SK-N-SH treated with all-trans-retinoic acid at 6 μM for 48 hours (cell line): ENCODE data around the gene PAEP.

Experiments used
- ATAC-seq: fragments of 200-7000 bp; cut with Tn5 transposase; 3 replicates; pipeline ENCODE4 v1.9.1; 2020; ENCODE audit warnings: mild to moderate bottlenecking, moderate library complexity
- ARNTL ChIP-seq: fragments of 450-650 bp; formaldehyde crosslinking; IDR thresholded peaks from 2 replicates; pipeline ENCODE4 v1.5.0; 2020; ENCODE audit warnings: low read depth, mild to moderate bottlenecking, moderate library complexity, borderline replicate concordance
- BACH2 ChIP-seq: fragments of 250-450 bp; sonication (Bioruptor Pico); IDR thresholded peaks from 2 replicates; pipeline ENCODE4 v1.9.0; 2021; ENCODE audit warnings: mild to moderate bottlenecking, borderline replicate concordance
- CSDC2 ChIP-seq: fragments of 250-450 bp; sonication (Bioruptor Pico); IDR thresholded peaks from 2 replicates; pipeline ENCODE4 v1.5.0; 2020; ENCODE audit warnings: mild to moderate bottlenecking, moderate library complexity
- ESRRG ChIP-seq: fragments of 250-450 bp; sonication (Bioruptor Pico); IDR thresholded peaks from 2 replicates; pipeline ENCODE4 v1.6.1; 2021; ENCODE audit warnings: mild to moderate bottlenecking
- GLIS3 ChIP-seq: fragments of 250-450 bp; sonication (Bioruptor Pico); IDR thresholded peaks from 2 replicates; pipeline ENCODE4 v1.5.0; 2020; ENCODE audit warnings: mild to moderate bottlenecking, moderate library complexity
- ISL1 ChIP-seq: fragments of 250-450 bp; sonication (Bioruptor Pico); IDR thresholded peaks from 2 replicates; pipeline ENCODE4 v2.1.2; 2022; ENCODE audit warnings: mild to moderate bottlenecking, moderate library complexity
- OSR1 ChIP-seq: fragments of 250-450 bp; sonication (Bioruptor Pico); IDR thresholded peaks from 2 replicates; pipeline ENCODE4 v1.8.0; 2022; ENCODE audit warnings: moderate library complexity, mild to moderate bottlenecking, inconsistent platforms
- PPARA ChIP-seq: fragments of 250-450 bp; sonication (Bioruptor Pico); IDR thresholded peaks from 2 replicates; pipeline ENCODE4 v1.5.0; 2020; ENCODE audit warnings: mild to moderate bottlenecking, borderline replicate concordance
- RARB ChIP-seq: fragments of 250-450 bp; sonication (Bioruptor Pico); IDR thresholded peaks from 2 replicates; pipeline ENCODE4 v1.8.0; 2021; ENCODE audit warnings: mild to moderate bottlenecking, moderate library complexity
- SNAI2 ChIP-seq: fragments of 250-450 bp; sonication (Bioruptor Pico); IDR thresholded peaks from 2 replicates; pipeline ENCODE4 v1.5.0; 2020; ENCODE audit warnings: mild to moderate bottlenecking, moderate library complexity
- TOX ChIP-seq: fragments of 250-450 bp; sonication (Bioruptor Pico); IDR thresholded peaks from 2 replicates; pipeline ENCODE4 v1.8.0; 2021; ENCODE audit warnings: mild to moderate bottlenecking, moderate library complexity, borderline replicate concordance
- ZC3H10 ChIP-seq: fragments of 250-450 bp; sonication (Bioruptor Pico); IDR thresholded peaks from 2 replicates; pipeline ENCODE4 v1.5.1; 2021; ENCODE audit warnings: mild to moderate bottlenecking, moderate library complexity
- ZFP3 ChIP-seq: fragments of 250-450 bp; sonication (Bioruptor Pico); IDR thresholded peaks from 2 replicates; pipeline ENCODE4 v1.5.0; 2020; ENCODE audit warnings: mild to moderate bottlenecking, moderate library complexity
- ZFP30 ChIP-seq: fragments of 450-650 bp; formaldehyde crosslinking; IDR thresholded peaks from 2 replicates; pipeline ENCODE4 v1.5.0; 2022; ENCODE audit warnings: mild to moderate bottlenecking, moderate library complexity
- ZNF565 ChIP-seq: fragments of 450-650 bp; formaldehyde crosslinking; conservative IDR thresholded peaks from 2 replicates; pipeline ENCODE4 v1.5.0; 2020; ENCODE audit warnings: low read depth, mild to moderate bottlenecking, moderate library complexity
- ZNF70 ChIP-seq: fragments of 450-650 bp; formaldehyde crosslinking; IDR thresholded peaks from 2 replicates; pipeline ENCODE4 v1.5.0; 2020; ENCODE audit warnings: mild to moderate bottlenecking, moderate library complexity
- ZNF8 ChIP-seq: fragments of 450-650 bp; formaldehyde crosslinking; IDR thresholded peaks from 2 replicates; pipeline ENCODE4 v1.5.0; 2020; ENCODE audit warnings: mild to moderate bottlenecking, moderate library complexity
- TF ChIP-seq, protein P1 (sequence below): fragments of 250-450 bp; sonication (Bioruptor Pico); IDR thresholded peaks from 2 replicates; pipeline ENCODE4 v1.8.0; 2020; ENCODE audit warnings: mild to moderate bottlenecking, moderate library complexity, borderline replicate concordance
- TF ChIP-seq, protein P2 (sequence below): fragments of 250-450 bp; sonication (Bioruptor Pico); IDR thresholded peaks from 2 replicates; pipeline ENCODE4 v1.8.0; 2021; ENCODE audit warnings: low read depth, mild to moderate bottlenecking, moderate library complexity, borderline replicate concordance
- TF ChIP-seq, protein P3 (sequence below): fragments of 250-450 bp; sonication (Bioruptor Pico); IDR thresholded peaks from 2 replicates; pipeline ENCODE4 v1.5.0; 2020; ENCODE audit warnings: mild to moderate bottlenecking, moderate library complexity
- TF ChIP-seq, protein P4 (sequence below): fragments of 250-450 bp; sonication (Bioruptor Pico); IDR thresholded peaks from 2 replicates; pipeline ENCODE4 v1.5.1; 2020; ENCODE audit warnings: low read depth, mild to moderate bottlenecking, moderate library complexity
- TF ChIP-seq, protein P5 (sequence below): fragments of 250-450 bp; sonication (Bioruptor Pico); IDR thresholded peaks from 2 replicates; pipeline ENCODE4 v1.5.1; 2021; ENCODE audit warnings: mild to moderate bottlenecking, moderate library complexity

Gene PAEP

GRCh38 chr9:135531096-135531495 lies 30.5 kb upstream of the PAEP start:
- TF ChIP-seq GLIS3 (no peak), ZFP3 (CRISPR knock-in tag) (no peak), RARB (CRISPR knock-in tag) (no peak), TOX (CRISPR knock-in tag) (no peak), ZNF70 (CRISPR knock-in tag) (no peak), ZC3H10 (CRISPR knock-in tag) (no peak), PPARA (CRISPR knock-in tag) (no peak), SNAI2 (CRISPR knock-in tag) (no peak), ZNF8 (CRISPR knock-in tag) (no peak), ESRRG (CRISPR knock-in tag) (no peak), ARNTL (no peak), CSDC2 (CRISPR knock-in tag) (no peak), BACH2 (CRISPR knock-in tag) (no peak), ZNF565 (no peak), OSR1 (CRISPR knock-in tag) (no peak), ISL1 (no peak), ZFP30 (CRISPR knock-in tag) (no peak)
- TF ChIP-seq, protein P1, sequence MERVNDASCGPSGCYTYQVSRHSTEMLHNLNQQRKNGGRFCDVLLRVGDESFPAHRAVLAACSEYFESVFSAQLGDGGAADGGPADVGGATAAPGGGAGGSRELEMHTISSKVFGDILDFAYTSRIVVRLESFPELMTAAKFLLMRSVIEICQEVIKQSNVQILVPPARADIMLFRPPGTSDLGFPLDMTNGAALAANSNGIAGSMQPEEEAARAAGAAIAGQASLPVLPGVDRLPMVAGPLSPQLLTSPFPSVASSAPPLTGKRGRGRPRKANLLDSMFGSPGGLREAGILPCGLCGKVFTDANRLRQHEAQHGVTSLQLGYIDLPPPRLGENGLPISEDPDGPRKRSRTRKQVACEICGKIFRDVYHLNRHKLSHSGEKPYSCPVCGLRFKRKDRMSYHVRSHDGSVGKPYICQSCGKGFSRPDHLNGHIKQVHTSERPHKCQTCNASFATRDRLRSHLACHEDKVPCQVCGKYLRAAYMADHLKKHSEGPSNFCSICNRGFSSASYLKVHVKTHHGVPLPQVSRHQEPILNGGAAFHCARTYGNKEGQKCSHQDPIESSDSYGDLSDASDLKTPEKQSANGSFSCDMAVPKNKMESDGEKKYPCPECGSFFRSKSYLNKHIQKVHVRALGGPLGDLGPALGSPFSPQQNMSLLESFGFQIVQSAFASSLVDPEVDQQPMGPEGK (CRISPR knock-in tag), result no peak
- TF ChIP-seq, protein P2, sequence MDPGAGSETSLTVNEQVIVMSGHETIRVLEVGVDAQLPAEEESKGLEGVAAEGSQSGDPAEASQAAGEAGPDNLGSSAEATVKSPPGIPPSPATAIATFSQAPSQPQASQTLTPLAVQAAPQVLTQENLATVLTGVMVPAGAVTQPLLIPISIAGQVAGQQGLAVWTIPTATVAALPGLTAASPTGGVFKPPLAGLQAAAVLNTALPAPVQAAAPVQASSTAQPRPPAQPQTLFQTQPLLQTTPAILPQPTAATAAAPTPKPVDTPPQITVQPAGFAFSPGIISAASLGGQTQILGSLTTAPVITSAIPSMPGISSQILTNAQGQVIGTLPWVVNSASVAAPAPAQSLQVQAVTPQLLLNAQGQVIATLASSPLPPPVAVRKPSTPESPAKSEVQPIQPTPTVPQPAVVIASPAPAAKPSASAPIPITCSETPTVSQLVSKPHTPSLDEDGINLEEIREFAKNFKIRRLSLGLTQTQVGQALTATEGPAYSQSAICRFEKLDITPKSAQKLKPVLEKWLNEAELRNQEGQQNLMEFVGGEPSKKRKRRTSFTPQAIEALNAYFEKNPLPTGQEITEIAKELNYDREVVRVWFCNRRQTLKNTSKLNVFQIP, result no peak
- TF ChIP-seq, protein P3, sequence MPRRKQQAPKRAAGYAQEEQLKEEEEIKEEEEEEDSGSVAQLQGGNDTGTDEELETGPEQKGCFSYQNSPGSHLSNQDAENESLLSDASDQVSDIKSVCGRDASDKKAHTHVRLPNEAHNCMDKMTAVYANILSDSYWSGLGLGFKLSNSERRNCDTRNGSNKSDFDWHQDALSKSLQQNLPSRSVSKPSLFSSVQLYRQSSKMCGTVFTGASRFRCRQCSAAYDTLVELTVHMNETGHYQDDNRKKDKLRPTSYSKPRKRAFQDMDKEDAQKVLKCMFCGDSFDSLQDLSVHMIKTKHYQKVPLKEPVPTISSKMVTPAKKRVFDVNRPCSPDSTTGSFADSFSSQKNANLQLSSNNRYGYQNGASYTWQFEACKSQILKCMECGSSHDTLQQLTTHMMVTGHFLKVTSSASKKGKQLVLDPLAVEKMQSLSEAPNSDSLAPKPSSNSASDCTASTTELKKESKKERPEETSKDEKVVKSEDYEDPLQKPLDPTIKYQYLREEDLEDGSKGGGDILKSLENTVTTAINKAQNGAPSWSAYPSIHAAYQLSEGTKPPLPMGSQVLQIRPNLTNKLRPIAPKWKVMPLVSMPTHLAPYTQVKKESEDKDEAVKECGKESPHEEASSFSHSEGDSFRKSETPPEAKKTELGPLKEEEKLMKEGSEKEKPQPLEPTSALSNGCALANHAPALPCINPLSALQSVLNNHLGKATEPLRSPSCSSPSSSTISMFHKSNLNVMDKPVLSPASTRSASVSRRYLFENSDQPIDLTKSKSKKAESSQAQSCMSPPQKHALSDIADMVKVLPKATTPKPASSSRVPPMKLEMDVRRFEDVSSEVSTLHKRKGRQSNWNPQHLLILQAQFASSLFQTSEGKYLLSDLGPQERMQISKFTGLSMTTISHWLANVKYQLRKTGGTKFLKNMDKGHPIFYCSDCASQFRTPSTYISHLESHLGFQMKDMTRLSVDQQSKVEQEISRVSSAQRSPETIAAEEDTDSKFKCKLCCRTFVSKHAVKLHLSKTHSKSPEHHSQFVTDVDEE (CRISPR knock-in tag), result no peak
- no peak for ATAC-seq

GRCh38 chr9:135533113-135533512 lies 28.4 kb upstream of the PAEP start:
- ATAC-seq, result no peak
- TF ChIP-seq, protein P4, sequence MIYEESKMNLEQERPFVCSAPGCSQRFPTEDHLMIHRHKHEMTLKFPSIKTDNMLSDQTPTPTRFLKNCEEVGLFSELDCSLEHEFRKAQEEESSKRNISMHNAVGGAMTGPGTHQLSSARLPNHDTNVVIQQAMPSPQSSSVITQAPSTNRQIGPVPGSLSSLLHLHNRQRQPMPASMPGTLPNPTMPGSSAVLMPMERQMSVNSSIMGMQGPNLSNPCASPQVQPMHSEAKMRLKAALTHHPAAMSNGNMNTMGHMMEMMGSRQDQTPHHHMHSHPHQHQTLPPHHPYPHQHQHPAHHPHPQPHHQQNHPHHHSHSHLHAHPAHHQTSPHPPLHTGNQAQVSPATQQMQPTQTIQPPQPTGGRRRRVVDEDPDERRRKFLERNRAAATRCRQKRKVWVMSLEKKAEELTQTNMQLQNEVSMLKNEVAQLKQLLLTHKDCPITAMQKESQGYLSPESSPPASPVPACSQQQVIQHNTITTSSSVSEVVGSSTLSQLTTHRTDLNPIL (CRISPR knock-in tag), result no peak
- no peak for TF ChIP-seq BACH2 (CRISPR knock-in tag)
- TF ChIP-seq, protein P1 (CRISPR knock-in tag), result no peak
- TF ChIP-seq ARNTL, result no peak
- no peak for TF ChIP-seq CSDC2 (CRISPR knock-in tag)
- TF ChIP-seq, protein P2, result no peak
- no peak for TF ChIP-seq ZFP3 (CRISPR knock-in tag)
- no peak for TF ChIP-seq ZNF70 (CRISPR knock-in tag)
- TF ChIP-seq OSR1 (CRISPR knock-in tag), result no peak
- no peak for TF ChIP-seq ZC3H10 (CRISPR knock-in tag)
- TF ChIP-seq ZNF8 (CRISPR knock-in tag), result no peak
- no peak for TF ChIP-seq PPARA (CRISPR knock-in tag)
- TF ChIP-seq, protein P5, sequence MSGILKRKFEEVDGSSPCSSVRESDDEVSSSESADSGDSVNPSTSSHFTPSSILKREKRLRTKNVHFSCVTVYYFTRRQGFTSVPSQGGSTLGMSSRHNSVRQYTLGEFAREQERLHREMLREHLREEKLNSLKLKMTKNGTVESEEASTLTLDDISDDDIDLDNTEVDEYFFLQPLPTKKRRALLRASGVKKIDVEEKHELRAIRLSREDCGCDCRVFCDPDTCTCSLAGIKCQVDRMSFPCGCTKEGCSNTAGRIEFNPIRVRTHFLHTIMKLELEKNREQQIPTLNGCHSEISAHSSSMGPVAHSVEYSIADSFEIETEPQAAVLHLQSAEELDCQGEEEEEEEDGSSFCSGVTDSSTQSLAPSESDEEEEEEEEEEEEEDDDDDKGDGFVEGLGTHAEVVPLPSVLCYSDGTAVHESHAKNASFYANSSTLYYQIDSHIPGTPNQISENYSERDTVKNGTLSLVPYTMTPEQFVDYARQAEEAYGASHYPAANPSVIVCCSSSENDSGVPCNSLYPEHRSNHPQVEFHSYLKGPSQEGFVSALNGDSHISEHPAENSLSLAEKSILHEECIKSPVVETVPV (CRISPR knock-in tag), result no peak
- no peak for TF ChIP-seq GLIS3
- TF ChIP-seq RARB (CRISPR knock-in tag), result no peak
